ENCODE data around the gene GPR62. TPM values are rescaled to one million over a fixed set of nuclear protein-coding genes. Genes with fewer than 3 reads are reported as not detected.
A peak's percentile ranks its signal among the peaks of the same experiment; 100 is the strongest.

The GPR62 gene
- total and polyA plus RNA-seq, 9 donors: 0.15 to 0.83 (median 0.30) TPM

GRCh38 chr3:51961602-51962569 is 6.7 kb downstream of the GPR62 start:
- Histone ChIP-seq H3K27ac (peak overlapping the region in 1 of 2 donors; percentile 55), H3K4me1 (ENCODE audit: insufficient read depth) (peaks cover 15% of the 10 kb centered on the region), H3K9me3 (no peaks in the 10 kb centered on the region), H3K36me3 (no peaks in the 10 kb centered on the region), H3K4me3 (no peak overlapping the region), H3K27me3 (no peaks in the 10 kb centered on the region)
- WGBS, 3 donors: 35 to 45% (median 45%) methylated on average over 9 of the region's 9 CpGs
- DNase-seq: peak in 2 of 5 donors; percentile 50 to 66
- TF ChIP-seq CTCF (IDR thresholded peaks at IDR 0.05): no peak
- TF ChIP-seq POLR2A (IDR thresholded peaks at IDR 0.05): no peak
- no peak for TF ChIP-seq EP300 (IDR thresholded peaks at IDR 0.05)
- intact Hi-C loops (cut with DNase I): no loop called here

GRCh38 chr3:51962854-51963530 is 7.8 kb downstream of the GPR62 start:
- Histone ChIP-seq H3K4me1 (ENCODE audit: insufficient read depth) (peaks cover 15% of the 10 kb centered on the region), H3K27me3 (no peaks in the 10 kb centered on the region), H3K9me3 (no peaks in the 10 kb centered on the region), H3K36me3 (no peaks in the 10 kb centered on the region), H3K27ac (peak overlapping the region in 1 of 2 donors; percentile 55), H3K4me3 (no peak overlapping the region)
- TF ChIP-seq EP300 (IDR thresholded peaks at IDR 0.05) (no peak), CTCF (IDR thresholded peaks at IDR 0.05) (no peak), POLR2A (IDR thresholded peaks at IDR 0.05) (no peak)
- intact Hi-C loops (cut with DNase I): no loop called here
- 70 to 77% (median 74%) methylated on average over 6 of the region's 6 CpGs for WGBS, 3 donors
- peak in 2 of 5 donors; percentile 55 to 76 for DNase-seq

- 62 to 71% (median 69%) methylated on average over 12 of the region's 12 CpGs for WGBS, 3 donors
- Histone ChIP-seq H3K27ac (no peak overlapping the region), H3K9me3 (no peaks in the 10 kb centered on the region), H3K4me1 (ENCODE audit: insufficient read depth) (peaks cover 19% of the 10 kb centered on the region), H3K27me3 (no peaks in the 10 kb centered on the region), H3K4me3 (no peak overlapping the region), H3K36me3 (no peaks in the 10 kb centered on the region)
- DNase-seq: no peak
- TF ChIP-seq EP300 (IDR thresholded peaks at IDR 0.05): no peak
- TF ChIP-seq POLR2A (IDR thresholded peaks at IDR 0.05): no peak
- no peak for TF ChIP-seq CTCF (IDR thresholded peaks at IDR 0.05)
- intact Hi-C loops (cut with DNase I): no loop called here
These were observed 8.8 kb downstream of the GPR62 start for GRCh38 chr3:51963951-51964451.

GRCh38 chr3:51964521-51964920 is 9.3 kb downstream of the GPR62 start:
- peaks cover 19% of the 10 kb centered on the region for H3K4me1 ChIP-seq (ENCODE audit: insufficient read depth)
- no peak for DNase-seq
- 73 to 78% (median 75%) methylated on average over 4 of the region's 4 CpGs for WGBS, 3 donors
- TF ChIP-seq POLR2A (IDR thresholded peaks at IDR 0.05): no peak
- no peak for TF ChIP-seq CTCF (IDR thresholded peaks at IDR 0.05)
- no peak for TF ChIP-seq EP300 (IDR thresholded peaks at IDR 0.05)
- H3K36me3 ChIP-seq: no peaks in the 10 kb centered on the region
- H3K4me3 ChIP-seq: no peak overlapping the region
- intact Hi-C loops (cut with DNase I): no loop called here
- no peak overlapping the region for H3K27ac ChIP-seq
- no peaks in the 10 kb centered on the region for H3K27me3 ChIP-seq
- H3K9me3 ChIP-seq: no peaks in the 10 kb centered on the region
